ENCODE results near the gene DUSP7. TPM values are rescaled to one million over a fixed set of nuclear protein-coding genes. Genes with fewer than 3 reads are reported as not detected.

Gene DUSP7
- total and polyA plus RNA-seq, 9 of the 15 experiments (the other 6 are each of a cell fraction or from before 2014, with no cell fraction given) = 0.45 to 15.8 (median 8.2) TPM

- intact Hi-C loops (cut with micrococcal nuclease) = no loop called here
- CTCF ChIA-PET (ENCODE audit: low intra/inter-chr PET ratio) = no interaction called here
- FAIRE-seq = no peak
- TF ChIP-seq PCBP1 (IDR thresholded peaks at IDR 0.05; ENCODE audit: low read depth, low read length, poor library complexity, severe bottlenecking) = no peak
- TF ChIP-seq ZNF696 (CRISPR knock-in tag; conservative IDR thresholded peaks at IDR 0.05) = no peak
- TF ChIP-seq FOXM1 (IDR thresholded peaks at IDR 0.05; ENCODE audit: low read depth) = no peak
- no peak for TF ChIP-seq FOXM1 (CRISPR knock-in tag; IDR thresholded peaks at IDR 0.05; ENCODE audit: low read depth)
- TF ChIP-seq HDAC8 (tag; IDR thresholded peaks at IDR 0.05) = no peak
- TF ChIP-seq GABPA (tag; conservative IDR thresholded peaks at IDR 0.05; ENCODE audit: low read depth) = no peak
- TF ChIP-seq KLF16 (IDR thresholded peaks at IDR 0.05) = no peak
- TF ChIP-seq ATF7 (IDR thresholded peaks at IDR 0.05) = no peak
- TF ChIP-seq DEAF1 (CRISPR knock-in tag; IDR thresholded peaks at IDR 0.05) = no peak
- TF ChIP-seq KDM4B (IDR thresholded peaks at IDR 0.05; ENCODE audit: borderline replicate concordance in 2 of 2, low read depth in 1 of 2) = no peak
- no peak for TF ChIP-seq GTF2A2 (tag; IDR thresholded peaks at IDR 0.05)
- TF ChIP-seq CBFB (CRISPR knock-in tag; IDR thresholded peaks at IDR 0.05) = no peak
- TF ChIP-seq ZZZ3 (IDR thresholded peaks at IDR 0.05) = no peak
- no peak for TF ChIP-seq POLR2AphosphoS2 (IDR thresholded peaks at IDR 0.05; ENCODE audit: low read length)
- no peak for TF ChIP-seq NFATC3 (IDR thresholded peaks at IDR 0.05)
- TF ChIP-seq RUNX1 (IDR thresholded peaks at IDR 0.05; ENCODE audit: low read depth) = no peak
- no peak for TF ChIP-seq SMAD1 (IDR thresholded peaks at IDR 0.05; ENCODE audit: low read depth, low read length, partially characterized antibody)
Measured at GRCh38 chr3:52018319-52019000, 37.9 kb downstream of the DUSP7 start.

More at GRCh38 chr3:52018319-52019000, 37.9 kb downstream of the DUSP7 start:
- no peak for ATAC-seq
- Histone ChIP-seq H3K9me1 (ENCODE audit: control insufficient read depth, insufficient read depth, low read length) (no peaks in the 10 kb centered on the region), H3K79me2 (ENCODE audit: control insufficient read depth, insufficient read depth, low read length) (no peaks in the 10 kb centered on the region), H3K9me3 (replicated peaks; ENCODE audit: control insufficient read depth, insufficient read depth, low read depth, low read length) (no peaks in the 10 kb centered on the region), H3K4me2 (ENCODE audit: insufficient read depth, low read length) (no peak overlapping the region), H3K9ac (ENCODE audit: insufficient read depth in 1 of 2, low read depth in 2 of 2, low read length in 2 of 2) (peak overlapping the region in 1 of 2 experiments; percentile 83; a peak in 1 of 4 replicates), H4K20me1 (replicated peaks; ENCODE audit: control insufficient read depth, insufficient read depth, low read length) (no peaks in the 10 kb centered on the region), H3K36me3 (ENCODE audit: control insufficient read depth, insufficient read depth, low read length) (no peaks in the 10 kb centered on the region), H3K27me3 (ENCODE audit: control insufficient read depth in 2 of 2, insufficient read depth in 2 of 2, low read length in 2 of 2) (no peaks in the 10 kb centered on the region), H2AFZ (ENCODE audit: low read depth, low read length) (peak overlapping the region; percentile 56; the same call in 1 of the 2 replicates), H3K27ac (ENCODE audit: extremely low read depth, low read depth, low read length) (no peak overlapping the region), H3K4me3 (no peak overlapping the region), H3K4me1 (replicated peaks in 1 of 2; ENCODE audit: control insufficient read depth in 2 of 2, insufficient read depth in 2 of 2, low read length in 2 of 2) (peaks cover 39 to 47% of the 10 kb centered on the region in 2 experiments)
- no peak for DNase-seq (ENCODE audit: extremely low read depth in 1 of 4, low spot score in 3 of 4)
- BruUV-seq (replicated peaks) = no TSS peak
- WGBS (ENCODE audit: insufficient coverage, low coverage, missing lambda C conversion rate) = 77% methylated on average over 11 of the region's 21 CpGs
- in situ Hi-C loops (cut with MboI) = loop anchor here (25.0 kb wide), 1 partner anchor 369 kb away; no protein-coding TSS in a partner anchor
- POLR2A ChIA-PET = no interaction called here
